ENCODE data around the gene LDLRAD4. TPM values are rescaled to one million over a fixed set of nuclear protein-coding genes. Genes with fewer than 3 reads are reported as not detected.

LDLRAD4 gene
- polyA plus RNA-seq, 1 of the 3 experiments (the other 2 are of a cell fraction) = 0.16 TPM

- no peaks in the 10 kb centered on the region for H4K20me1 ChIP-seq (ENCODE audit: insufficient read depth)
- POLR2A ChIA-PET = no interaction called here
- H3K9me2 ChIP-seq = no peaks in the 10 kb centered on the region
- CTCF ChIA-PET = no interaction called here
- H3F3A ChIP-seq (replicated peaks; ENCODE audit: insufficient read depth) = no peaks in the 10 kb centered on the region
- no peaks in the 10 kb centered on the region for H3K9me3 ChIP-seq
- no peaks in the 10 kb centered on the region for H3K27me3 ChIP-seq (ENCODE audit: insufficient read depth)
- no peak overlapping the region for H3K4me2 ChIP-seq
- no peak overlapping the region for H3K4me3 ChIP-seq (ENCODE audit: low read depth in 2 of 2, low read length in 1 of 2)
- no peak for DNase-seq
- no peak overlapping the region; a peak in 1 of 4 replicates for H3K27ac ChIP-seq (ENCODE audit: low read depth in 2 of 2, low read length in 1 of 2)
- H3K4me1 ChIP-seq (ENCODE audit: control insufficient read depth in 1 of 2, insufficient read depth in 2 of 2, low read depth in 1 of 2, low read length in 1 of 2) = peaks cover 0 to 21% of the 10 kb centered on the region in 2 experiments; a peak in 1 of 4 replicates
- no peak overlapping the region for H3K9ac ChIP-seq
- H3K36me3 ChIP-seq (replicated peaks in 1 of 2; ENCODE audit: control insufficient read depth in 1 of 2, insufficient read depth in 2 of 2, low read length in 1 of 2) = no peaks in the 10 kb centered on the region
- WGBS (ENCODE audit: low lambda C conversion rate) = 22% methylated on average over 6 of the region's 8 CpGs
- no peaks in the 10 kb centered on the region for H3K79me2 ChIP-seq (ENCODE audit: insufficient read depth)
- H2AFZ ChIP-seq (ENCODE audit: low read depth) = no peak overlapping the region
- no peak for TF ChIP-seq NFIC (IDR thresholded peaks at IDR 0.05; ENCODE audit: borderline replicate concordance)
- no peak for TF ChIP-seq ZBTB33 (IDR thresholded peaks at IDR 0.05; ENCODE audit: borderline replicate concordance, low read depth)
- TF ChIP-seq RFX5 (IDR thresholded peaks at IDR 0.05; ENCODE audit: low read length) = no peak
- no peak for TF ChIP-seq RCOR1 (IDR thresholded peaks at IDR 0.05; ENCODE audit: low read length)
- TF ChIP-seq RAD21 (IDR thresholded peaks at IDR 0.05; ENCODE audit: low read length) = no peak
- TF ChIP-seq GABPA (IDR thresholded peaks at IDR 0.05; ENCODE audit: low read depth) = no peak
- TF ChIP-seq RXRA (IDR thresholded peaks at IDR 0.05; ENCODE audit: borderline replicate concordance, low read depth) = no peak
Measured at GRCh38 chr18:13289481-13290205, 71.1 kb downstream of the LDLRAD4 start.

GRCh38 chr18:13290856-13291271, 72.3 kb downstream of the LDLRAD4 start:
- Histone ChIP-seq H3K4me3 (ENCODE audit: low read depth in 2 of 2, low read length in 1 of 2) (no peak overlapping the region), H3K9ac (no peak overlapping the region), H3K27me3 (ENCODE audit: insufficient read depth) (no peaks in the 10 kb centered on the region), H3K9me2 (no peaks in the 10 kb centered on the region), H3K27ac (ENCODE audit: low read depth in 2 of 2, low read length in 1 of 2) (no peak overlapping the region; a peak in 1 of 4 replicates), H3K36me3 (replicated peaks in 1 of 2; ENCODE audit: control insufficient read depth in 1 of 2, insufficient read depth in 2 of 2, low read length in 1 of 2) (no peaks in the 10 kb centered on the region), H3K9me3 (no peaks in the 10 kb centered on the region), H4K20me1 (ENCODE audit: insufficient read depth) (no peaks in the 10 kb centered on the region), H3F3A (replicated peaks; ENCODE audit: insufficient read depth) (no peaks in the 10 kb centered on the region), H3K4me2 (no peak overlapping the region), H2AFZ (ENCODE audit: low read depth) (no peak overlapping the region), H3K79me2 (ENCODE audit: insufficient read depth) (no peaks in the 10 kb centered on the region), H3K4me1 (ENCODE audit: control insufficient read depth in 1 of 2, insufficient read depth in 2 of 2, low read depth in 1 of 2, low read length in 1 of 2) (peaks cover 0 to 14% of the 10 kb centered on the region in 2 experiments; a peak in 1 of 4 replicates)
- POLR2A ChIA-PET = no interaction called here
- DNase-seq = no peak
- TF ChIP-seq RCOR1 (IDR thresholded peaks at IDR 0.05; ENCODE audit: low read length) = no peak
- TF ChIP-seq TEAD4 (IDR thresholded peaks at IDR 0.05; ENCODE audit: borderline replicate concordance, insufficient read depth) = no peak
- no peak for TF ChIP-seq TAF1 (IDR thresholded peaks at IDR 0.05; ENCODE audit: borderline replicate concordance, low read depth, low read length)
- TF ChIP-seq FOXM1 (IDR thresholded peaks at IDR 0.05; ENCODE audit: low read depth) = no peak
- no peak for TF ChIP-seq SIN3A (IDR thresholded peaks at IDR 0.05; ENCODE audit: borderline replicate concordance, low read depth, low read length)
- no peak for TF ChIP-seq MAX (IDR thresholded peaks at IDR 0.05; ENCODE audit: low read depth)
- 73% methylated on average over 7 of the region's 7 CpGs for WGBS (ENCODE audit: low lambda C conversion rate)
- CTCF ChIA-PET = no interaction called here

Measured in SK-N-SH (cell line).